COLO668 (cell line): ENCODE results near the gene ZNF70.

Experiments used
- DNase-seq: peaks from one replicate; lab custom pipeline; 2025; ENCODE audit not compliant: unreplicated experiment; lab: John Stamatoyannopoulos, UW

The ZNF70 gene

DNA sequence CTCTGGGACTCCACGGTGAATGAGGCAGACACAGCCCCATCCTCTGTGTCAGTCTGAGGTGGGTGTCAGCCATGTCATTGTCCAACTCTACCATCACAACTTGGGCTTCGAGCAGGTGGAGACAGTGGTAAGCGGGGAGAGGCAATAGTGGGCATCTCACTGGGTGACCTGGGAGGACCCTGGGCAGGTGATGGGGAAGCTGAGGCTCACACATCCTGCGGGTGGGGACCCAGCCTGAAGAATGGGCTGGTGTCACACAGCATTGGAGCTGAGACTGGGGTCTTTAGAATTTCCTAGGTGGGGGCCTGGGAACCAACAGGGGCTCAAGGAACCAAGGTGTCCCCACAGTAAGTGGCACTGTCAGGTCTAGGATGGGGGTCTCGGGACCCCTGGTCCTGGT lies 28.8 kb upstream of the ZNF70 start:
- DNase-seq, result no peak

DNA sequence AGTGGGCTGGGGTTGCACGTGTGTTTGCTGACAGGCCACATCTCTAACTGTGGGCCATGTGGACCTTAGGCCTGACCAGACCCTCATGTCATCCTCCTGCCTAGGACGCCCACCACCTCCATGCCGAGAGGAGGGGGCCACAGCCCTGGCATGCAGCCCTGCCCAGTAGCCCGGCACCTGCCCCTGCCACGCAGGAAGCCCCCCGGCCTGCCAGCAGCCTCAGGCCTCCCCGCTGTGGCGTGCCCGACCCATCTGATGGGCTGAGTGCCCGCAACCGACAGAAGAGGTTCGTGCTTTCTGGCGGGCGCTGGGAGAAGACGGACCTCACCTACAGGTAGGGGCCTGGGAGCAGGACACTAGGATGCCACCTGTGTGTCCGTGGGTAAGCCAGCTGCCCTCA lies 28.2 kb upstream of the ZNF70 start:
- DNase-seq, result no peak

DNA sequence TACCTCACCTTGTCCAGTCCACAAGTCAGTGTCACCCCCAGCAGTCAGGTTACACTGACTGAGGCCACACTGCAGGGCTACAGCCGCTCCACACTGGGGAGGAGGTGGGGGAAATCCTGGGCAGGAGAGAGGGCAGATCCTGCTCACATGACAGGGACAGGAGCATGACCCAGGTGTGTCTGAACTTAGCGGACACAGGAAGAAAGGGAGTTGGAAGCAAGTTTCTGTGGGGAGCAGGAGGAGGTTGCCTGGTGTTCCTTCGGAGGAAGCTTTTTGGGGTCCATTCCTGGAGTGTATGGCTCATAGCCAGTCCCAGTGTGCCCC lies 27.6 kb upstream of the ZNF70 start:
- no peak for DNase-seq

DNA sequence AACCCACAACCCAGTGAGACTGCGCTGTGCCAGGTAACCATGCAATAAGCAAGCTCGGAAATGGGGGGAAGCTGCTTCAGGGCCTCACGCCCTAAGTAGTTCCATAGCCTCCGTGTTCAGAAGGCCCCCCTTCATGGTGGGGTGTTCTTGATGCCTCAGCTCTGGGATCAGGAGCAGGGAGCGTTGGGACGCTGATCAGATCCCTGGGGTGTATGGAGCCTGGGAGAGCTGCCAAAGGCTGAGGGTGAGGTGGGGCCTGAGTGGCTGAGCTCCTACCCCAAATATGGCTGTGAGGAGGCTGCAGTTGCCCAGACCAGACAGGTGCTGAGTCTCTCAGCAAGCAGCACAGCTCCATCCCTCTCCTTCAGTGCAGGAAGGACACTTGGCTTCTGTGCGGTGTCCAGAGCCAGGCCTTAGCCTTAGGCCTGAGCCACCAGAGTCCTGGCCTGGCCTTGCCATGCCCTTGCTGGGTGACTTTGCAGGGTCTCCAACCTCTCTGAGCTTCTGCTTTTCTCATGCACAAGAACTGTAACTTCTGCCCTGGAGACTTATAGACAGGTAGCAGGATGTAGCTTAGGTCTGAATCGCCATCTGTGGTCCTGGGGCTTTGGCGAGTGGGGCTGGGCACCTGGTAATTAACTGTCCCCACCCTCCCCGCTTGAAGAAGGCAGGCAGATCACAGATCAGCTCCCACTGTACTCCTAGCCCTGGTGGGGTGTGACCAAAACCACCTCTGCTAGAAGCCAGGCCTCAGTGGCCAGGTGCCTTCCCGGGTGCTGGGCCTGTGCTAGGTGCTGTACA lies 27.1 kb upstream of the ZNF70 start:
- no peak for DNase-seq

DNA sequence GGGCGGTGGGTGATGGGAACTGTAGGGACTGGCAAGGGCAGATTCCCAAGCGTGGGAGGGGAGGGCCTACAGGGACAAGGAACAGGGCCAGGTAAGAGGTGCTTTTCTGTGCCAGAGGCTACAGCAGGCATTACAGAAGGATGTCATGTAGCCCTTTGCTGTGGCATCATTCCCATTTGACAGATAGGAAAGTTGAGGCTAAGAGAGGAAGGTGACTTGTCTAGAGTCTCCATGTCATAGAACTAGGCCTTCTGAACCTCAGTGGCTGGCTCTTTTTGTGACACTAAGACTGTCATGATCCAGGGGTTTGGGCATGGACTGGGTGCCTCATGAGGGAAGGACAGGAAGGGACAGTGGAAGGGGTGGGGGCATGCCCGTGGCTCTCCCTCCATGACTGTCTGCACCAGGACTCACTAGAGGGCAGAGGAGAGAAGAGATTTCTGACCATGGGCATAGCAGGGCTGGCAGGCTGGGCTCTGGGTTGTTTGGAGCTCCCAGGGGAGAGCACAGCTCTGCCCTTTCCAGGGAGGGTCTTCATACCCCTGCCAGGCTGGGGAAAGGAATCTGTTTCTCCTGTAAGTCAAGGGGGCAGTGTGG lies 25.0 kb upstream of the ZNF70 start:
- no peak for DNase-seq

DNA sequence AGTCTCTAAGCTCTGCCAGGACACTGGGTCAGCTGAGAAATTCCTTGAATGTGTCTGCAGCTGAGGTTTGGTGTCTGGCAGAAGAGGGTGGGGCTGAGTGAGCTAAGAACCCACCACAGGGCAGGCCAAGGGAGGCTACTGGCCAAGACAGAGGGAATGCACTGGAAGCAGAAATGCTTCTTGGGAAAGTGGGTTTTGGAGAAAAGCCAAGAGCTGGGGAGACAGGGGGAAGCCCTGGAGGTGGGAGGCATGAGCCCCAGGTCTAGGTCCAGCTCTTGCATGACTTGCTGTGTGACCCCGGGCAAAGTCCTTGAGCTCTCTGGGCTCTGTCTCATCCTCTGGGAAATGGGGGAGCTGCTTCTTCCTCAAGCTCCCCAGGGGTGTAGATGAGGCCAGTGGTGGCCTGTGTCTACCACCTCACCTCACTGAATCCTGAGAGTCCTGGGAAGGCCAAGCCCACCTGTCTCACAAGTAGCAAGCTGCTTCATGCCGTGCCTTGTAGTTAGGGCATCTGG lies 24.1 kb upstream of the ZNF70 start:
- DNase-seq, result no peak

DNA sequence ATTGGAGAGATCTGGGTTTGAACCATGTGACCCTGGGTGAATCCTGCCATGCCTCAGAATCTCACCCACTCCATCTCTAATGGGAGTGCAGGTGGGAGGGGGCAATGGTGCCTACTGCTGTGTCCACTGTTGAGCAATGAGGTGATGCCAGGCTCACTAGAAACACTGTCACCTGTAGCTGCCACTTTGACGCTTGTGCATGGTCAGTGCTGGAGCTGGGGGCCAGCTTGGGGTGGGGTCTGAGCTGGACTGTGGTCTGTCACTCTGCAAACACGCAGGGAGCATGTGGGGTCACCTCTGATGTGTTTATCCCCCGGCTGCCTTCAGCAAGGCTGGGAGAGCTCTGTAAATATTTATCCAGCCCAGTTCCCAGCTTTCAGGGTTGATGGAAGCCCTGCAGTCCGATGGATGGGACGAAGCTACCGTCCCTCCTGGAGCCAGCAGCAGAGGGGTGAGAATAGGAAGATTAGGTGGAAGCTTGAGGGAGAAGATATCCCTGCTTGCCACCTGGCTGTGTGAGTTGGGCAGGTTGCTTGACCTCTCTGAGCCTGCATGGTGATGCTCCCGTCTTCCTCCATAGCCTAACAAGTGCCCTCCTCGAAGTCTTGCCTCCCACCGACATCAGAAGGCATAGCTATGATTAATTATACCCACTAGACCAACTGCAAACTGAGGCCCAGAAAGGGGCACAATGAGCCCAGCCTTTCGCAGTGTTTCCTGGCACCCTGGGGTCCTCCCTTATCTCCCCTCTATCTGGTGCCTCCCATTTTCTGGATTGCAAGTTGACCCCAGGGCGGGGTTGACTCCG lies 23.4 kb upstream of the ZNF70 start:
- DNase-seq, result no peak

DNA sequence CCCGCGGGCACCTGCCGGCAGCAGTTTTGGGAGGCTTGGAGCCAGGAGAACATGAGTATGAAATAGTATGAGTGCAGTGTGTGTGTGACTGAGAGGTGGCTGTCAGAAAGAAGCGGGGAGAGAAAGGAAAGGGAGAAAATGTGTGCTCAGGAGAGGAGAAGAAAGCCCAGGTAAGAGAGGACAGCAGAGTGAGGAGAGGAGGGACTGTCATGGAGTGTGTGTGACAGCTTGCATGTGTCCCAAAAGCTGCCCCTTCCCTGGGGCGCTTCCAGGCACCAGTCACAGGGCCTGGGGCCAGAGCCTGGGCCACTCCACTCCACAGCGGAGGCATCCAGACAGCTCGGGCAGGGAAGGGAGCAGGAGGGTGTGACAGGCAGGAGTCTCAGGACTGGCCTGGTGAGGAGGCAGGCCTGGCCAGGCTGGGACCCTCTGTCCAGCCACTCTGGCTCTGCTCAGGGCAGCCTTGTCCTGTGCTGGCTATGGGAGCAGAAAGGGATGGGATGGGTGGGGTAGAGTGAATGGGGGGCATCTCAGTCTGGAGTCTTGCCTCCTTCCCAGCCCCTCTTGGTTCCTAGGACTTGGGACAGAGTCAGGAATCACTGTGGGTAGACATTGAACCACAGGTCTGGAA lies 22.7 kb upstream of the ZNF70 start:
- peak; percentile 47 for DNase-seq

DNA sequence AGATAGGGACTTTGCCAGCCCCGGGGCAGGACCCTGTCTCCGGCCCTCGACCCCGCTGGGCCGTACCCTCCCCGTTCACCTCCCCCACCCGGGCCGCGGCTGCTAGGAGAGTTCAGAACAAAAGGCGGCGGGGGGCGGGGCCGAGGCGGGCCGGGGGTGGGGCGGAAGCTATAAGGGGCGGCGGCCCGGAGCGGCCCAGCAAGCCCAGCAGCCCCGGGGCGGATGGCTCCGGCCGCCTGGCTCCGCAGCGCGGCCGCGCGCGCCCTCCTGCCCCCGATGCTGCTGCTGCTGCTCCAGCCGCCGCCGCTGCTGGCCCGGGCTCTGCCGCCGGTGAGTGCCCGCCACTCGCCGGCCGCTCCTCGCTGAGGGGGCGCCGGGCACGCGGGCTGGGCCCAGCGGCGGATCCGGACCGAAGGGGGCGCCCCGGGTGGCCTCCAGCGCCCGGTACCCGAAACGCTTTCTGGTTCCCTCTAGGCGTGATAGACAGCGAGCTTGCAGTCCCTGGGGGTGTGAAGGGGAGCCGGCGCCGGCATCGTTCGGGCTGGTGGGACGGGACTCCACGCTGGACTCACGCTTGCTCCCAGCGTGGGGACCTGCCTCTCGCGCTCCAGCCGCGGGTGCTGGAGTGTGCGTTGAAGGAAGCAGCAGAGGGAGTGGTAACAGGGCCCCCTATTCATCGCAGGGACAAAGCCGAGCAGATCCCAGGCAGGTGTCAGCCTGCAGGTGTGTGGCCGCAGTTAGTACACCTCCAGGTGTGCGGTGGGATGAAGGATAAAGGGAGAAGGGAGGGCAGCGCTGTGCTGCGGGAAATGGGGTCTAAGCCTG lies 21.9 kb upstream of the ZNF70 start, which contains the start of gene MMP11:
TSS of gene MMP11 (plus strand) at position 201 of the 825 bp plus-strand sequence. CDS start at position 223, 22 bp downstream.
- DNase-seq, result peak; percentile 85

DNA sequence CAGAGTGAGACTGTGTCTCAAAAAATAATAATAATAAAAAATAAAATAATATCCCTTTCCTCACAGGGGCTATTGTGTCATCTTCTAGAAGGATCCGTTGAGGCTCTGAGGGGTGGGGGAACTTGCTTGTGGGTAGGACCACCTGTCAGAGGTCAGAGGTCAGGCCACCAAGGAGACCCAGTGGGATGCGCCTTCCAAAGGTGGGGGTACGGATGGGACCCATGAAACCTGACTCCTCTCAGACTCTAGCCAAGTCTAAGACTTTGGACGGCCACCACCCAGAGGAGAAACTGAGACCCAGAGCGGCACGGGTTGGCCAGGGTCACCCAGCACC lies 21.4 kb upstream of the ZNF70 start:
- DNase-seq, result no peak

DNA sequence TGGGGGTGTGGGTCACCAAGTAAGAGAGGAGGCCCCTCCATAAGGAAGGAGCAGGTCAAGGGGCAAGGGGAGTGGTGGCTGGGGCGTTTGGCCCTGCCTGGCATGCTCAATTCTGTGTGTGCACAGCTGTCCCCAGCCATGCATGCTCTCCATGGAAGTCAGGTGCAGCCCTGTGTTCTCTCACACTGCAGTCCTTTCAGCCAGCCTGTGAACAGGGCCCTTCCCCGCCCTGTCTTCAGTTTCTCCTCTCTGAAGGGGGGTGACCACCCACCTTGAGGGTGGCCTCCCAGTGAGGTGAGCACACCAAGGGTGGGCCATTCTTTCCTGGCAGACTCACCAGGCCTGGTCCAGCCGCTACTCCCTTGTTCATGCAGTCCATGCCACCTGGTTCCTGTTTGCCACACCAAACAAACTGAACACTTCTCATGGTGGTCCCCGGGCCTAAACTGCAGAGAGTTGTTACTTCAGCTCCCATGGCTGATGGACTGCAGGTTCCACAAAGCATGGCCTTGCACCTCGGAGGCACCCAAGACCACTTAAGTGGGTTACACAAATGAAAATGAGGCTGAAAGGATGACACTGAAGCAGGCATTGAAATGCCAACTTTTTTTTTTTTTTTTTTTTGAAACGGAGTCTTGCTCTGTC lies 18.5 kb upstream of the ZNF70 start:
- DNase-seq, result peak; percentile 71

DNA sequence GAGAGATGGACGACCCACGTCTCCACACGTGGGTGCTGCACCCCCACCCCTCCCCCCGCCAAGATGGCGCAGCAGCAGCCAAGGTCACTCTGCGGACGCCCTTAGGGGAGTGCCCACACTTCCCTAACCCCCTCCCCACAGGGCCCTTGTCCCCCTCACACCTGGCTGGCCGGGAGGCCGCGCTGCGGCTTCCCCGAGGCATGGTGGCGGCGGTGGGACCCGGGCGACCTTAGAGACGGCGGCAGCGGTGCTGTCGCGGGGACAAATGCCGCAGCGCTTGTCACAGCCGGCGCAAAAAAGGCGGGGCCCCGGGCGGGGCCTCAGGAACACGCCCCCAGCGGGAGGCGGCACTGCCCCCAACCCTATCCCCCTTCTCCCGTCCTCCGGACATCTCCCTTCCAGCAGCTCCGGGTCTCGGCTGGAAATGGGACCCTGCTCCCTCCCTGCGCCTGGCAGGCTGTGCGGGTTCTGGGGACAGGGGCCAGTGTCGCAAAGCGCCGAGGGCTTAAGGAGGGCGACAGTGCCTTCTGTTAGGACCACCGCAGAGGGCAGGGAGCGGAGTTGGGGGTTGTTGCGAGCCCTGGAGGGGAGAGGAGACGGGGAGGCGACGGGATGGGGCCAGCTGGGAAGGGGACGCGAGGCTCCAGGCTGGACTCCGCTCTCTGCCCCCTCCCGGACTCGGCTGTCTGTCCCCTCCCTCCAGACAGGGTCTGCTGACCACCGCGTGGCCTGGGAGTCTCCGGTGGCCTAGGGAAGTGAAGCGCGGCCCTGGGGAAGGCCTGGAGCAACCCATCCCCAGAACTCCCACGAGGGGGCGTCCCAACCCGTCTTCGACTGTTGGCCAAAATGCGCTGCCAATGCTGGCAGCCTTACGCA lies 17.0 kb upstream of the ZNF70 start, which contains the start of gene CHCHD10:
TSS of gene CHCHD10 (minus strand) at position 300 of the 876 bp plus-strand sequence. CDS start at position 202, 98 bp downstream.
- peak; percentile 90 for DNase-seq

DNA sequence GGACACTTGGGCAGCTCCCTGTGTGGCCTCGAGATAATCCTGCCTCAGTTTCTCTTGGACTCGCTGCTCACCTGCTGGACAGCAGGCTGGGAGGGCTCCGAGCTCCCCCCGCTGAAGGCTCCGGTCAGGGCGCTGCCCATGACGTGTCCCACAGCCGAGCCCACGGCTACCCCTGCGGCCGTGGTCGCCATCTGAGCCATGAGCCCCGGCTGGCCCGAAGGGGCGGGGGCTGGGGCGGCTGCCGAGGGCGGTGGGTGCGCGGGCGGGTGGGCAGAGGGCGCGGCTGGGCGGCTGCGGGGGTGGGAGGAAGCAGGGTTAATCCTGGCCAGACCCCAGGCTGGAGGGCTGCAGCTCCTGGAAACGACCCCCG lies 16.4 kb upstream of the ZNF70 start:
- DNase-seq, result no peak

DNA sequence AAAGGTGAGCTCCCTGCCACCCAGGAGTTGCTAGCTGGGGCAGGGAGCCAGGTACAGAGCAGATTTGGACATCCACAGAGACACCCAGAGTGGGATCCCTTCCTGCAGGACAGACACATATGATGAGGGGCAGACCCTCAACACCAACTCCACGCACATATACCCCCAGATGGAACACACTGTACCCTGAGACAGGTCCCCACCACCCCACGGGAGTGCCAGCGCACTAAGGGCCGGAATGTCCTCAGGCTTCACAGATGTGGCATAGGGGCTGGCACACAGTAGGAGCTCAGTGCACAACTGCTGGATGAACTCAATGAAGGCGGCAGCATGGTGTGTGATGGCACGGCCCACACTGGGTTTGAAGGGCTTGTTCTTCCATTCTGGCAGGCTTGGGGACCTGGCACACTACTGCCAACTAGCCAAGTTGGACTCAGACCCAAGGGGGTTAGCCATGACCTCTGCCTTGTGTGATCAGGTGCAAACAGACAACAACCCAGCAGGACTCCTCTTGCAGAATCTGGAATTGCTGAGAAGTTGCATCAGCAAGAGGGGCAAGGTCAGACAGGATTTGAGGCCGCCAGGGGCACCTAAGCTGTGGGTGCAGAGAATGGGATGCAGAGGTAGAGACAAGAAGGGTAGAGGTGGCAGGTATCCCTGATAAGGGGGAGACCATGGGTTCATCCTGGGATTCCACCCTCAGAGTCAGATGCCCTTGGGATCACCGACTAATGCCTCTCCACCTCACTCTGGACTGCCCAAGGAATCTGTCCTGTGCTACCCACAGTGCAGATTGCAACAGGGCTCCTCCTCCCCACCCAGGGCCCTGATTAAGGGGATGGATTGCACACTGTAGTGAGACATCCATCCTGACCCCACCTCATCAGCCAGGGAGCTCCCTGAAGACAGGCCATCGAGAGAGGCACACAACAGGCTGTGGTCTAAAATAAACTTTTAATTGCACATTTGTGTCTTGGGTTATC lies 14.3 kb upstream of the ZNF70 start:
- DNase-seq, result no peak

DNA sequence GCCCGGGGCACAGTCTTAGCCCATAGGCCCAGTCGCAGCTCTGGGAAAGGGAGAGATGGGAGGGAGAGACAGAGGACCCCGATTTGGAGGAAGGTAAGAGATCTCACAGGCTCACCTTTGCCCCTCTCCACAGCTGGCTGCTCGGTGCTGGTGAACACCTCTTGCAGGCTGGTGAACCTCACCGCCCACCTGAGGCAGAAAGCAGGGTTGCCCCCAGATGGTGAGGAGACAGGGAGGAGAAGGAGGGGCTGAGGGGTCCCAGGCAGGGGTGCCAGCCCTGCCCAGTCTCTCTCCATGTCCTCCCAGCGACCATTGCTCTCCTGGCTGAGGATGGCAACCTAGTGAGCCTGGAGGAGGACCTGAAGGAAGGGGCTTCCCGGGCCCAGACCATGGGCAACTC lies 13.0 kb upstream of the ZNF70 start:
- DNase-seq, result no peak

DNA sequence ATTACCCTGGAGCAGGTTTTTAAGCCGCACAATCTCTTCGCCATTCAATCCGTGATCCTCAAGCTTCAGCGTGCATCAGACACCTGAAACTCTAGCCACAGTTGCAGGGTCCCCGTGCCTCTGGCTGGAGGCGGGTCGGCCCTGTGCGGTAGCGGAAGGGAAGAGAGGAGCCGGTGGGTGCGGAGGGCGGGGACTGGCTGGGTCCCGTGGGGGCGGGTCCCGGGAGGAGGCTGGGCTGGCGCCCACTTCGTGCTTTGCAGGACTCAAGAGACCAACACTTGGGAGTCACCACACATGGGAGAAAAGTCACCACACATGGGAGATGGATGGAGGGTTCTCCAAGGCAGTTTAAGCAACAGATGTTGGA lies 12.7 kb upstream of the ZNF70 start:
- DNase-seq, result no peak

DNA sequence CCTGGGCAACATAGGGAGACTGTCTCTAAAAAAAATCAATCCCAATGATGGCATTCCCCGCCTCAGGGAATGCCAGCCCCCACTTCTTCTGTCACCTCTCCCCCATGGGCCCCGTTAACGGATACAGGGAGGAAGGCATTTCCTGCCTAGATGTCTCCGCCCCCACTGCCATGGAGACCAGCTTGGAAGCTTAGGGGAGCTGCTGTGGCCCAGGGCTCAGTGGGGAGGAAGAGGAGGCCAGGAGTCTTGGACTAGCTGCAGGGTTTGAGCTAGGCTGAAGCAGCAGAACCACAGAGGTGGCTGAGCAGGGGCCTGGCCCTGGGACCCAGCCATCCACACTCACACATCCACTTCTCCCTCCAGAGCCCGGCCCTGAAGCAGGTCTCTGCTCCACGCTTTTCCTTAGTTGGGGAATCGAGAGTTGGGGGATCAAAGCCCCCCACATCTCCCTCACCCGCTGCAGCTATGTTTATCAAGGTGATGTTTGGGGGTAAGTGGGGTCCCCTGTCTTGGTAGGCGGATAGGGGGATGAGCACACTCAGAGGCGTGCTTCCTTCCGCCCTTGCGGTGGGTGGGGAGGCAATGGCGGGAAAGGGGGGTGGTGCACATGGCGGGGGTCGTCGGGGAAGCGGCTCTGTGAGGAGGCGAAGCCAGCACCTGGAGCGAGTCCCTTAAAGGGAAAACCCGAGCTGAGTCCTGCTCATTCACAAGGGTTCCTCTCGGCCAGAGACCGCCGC lies 12.1 kb upstream of the ZNF70 start, which contains the start of gene C22orf15:
TSS of gene C22orf15 (plus strand) at position 149 of the 737 bp plus-strand sequence. CDS start at position 466, 317 bp downstream.
- DNase-seq, result no peak
